HepG2 (cell line): ENCODE data around the gene ACTN4.

Experiments
- HMG20B ChIP-seq: conservative IDR thresholded peaks from 2 replicates; pipeline ENCODE4 v1.6.1; 2016; ENCODE audit warnings: missing genetic modification reagents, missing compliant biosample characterization
- TF ChIP-seq, protein P1 (sequence below): sonication (generic); formaldehyde crosslinking; IDR thresholded peaks from 2 replicates; pipeline ENCODE4 v1.4.0; 2020; ENCODE audit warnings: missing genetic modification reagents

DNA sequence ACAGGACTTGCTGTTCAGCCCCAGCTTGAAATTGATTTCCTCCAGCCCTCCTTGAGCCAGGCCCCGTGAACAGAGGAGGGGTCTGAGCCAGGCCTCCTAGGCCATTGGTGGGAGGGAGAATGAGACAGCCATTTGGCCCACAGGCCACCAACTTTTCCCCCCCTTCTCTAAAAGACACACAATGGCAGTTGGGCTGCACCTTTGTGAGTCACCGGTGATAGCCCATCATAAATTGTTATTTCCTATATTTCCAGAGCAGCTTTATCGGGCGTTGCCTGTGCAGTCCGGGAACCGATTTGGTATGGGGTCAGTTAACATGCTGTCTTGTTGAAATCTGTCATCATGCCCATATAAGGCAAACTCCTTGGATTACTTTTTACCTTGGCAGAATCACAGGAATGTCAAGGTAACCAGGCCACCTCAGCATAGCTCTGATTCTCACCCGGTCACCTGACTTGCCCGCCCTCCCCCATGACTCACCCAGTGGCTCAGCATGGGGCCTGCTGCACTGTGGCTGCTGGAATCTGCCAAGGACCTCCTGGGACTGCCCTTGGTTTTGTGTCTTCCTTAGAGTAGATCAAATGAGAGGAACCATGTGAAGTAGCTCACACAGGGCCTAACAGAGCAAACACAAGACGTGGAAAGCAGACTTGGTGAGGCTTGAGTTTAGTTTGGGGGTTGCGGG, 36.1 kb downstream of the ACTN4 start:
- TF ChIP-seq HMG20B (CRISPR knock-in tag), result peak; percentile 65; the same call in 1 of the 2 replicates
- TF ChIP-seq, protein P1, sequence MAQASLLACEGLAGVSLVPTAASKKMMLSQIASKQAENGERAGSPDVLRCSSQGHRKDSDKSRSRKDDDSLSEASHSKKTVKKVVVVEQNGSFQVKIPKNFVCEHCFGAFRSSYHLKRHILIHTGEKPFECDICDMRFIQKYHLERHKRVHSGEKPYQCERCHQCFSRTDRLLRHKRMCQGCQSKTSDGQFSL, result no peak
